HG02610 (cell line): Measurements from ENCODE around the gene FGD5.
"Not testable (repeated sequence)": the region's sequence is repeated elsewhere in the genome, so short reads cannot be mapped to it uniquely, and the experiment has no call there.

ENCODE experiments used
- ATAC-seq: cut with Tn5 transposase; IDR thresholded peaks from one replicate; pipeline ENCODE4 v1.9.1; 2021; ENCODE audit warnings: mild to moderate bottlenecking, moderate library complexity; ENCODE audit not compliant: unreplicated experiment

The FGD5 gene

GRCh38 chr3:14805961-14806537 lies 12.7 kb upstream of the FGD5 start:
- ATAC-seq = no peak

GRCh38 chr3:14806641-14807263 lies 12.0 kb upstream of the FGD5 start:
- ATAC-seq = no peak

GRCh38 chr3:14808025-14808424 lies 10.7 kb upstream of the FGD5 start:
- no peak for ATAC-seq

GRCh38 chr3:14808502-14809266 lies 10.1 kb upstream of the FGD5 start:
- no peak for ATAC-seq

GRCh38 chr3:14809611-14810010 lies 9.2 kb upstream of the FGD5 start:
- ATAC-seq = not testable (repeated sequence)

GRCh38 chr3:14810070-14810791 lies 8.5 kb upstream of the FGD5 start:
- no peak for ATAC-seq

GRCh38 chr3:14810801-14811661 lies 7.7 kb upstream of the FGD5 start:
- ATAC-seq = no peak

- no peak for ATAC-seq
These were observed 7.1 kb upstream of the FGD5 start for GRCh38 chr3:14811684-14812083.

GRCh38 chr3:14812196-14812790 lies 6.5 kb upstream of the FGD5 start:
- no peak for ATAC-seq

GRCh38 chr3:14814411-14814871 lies 4.3 kb upstream of the FGD5 start:
- ATAC-seq = no peak

- ATAC-seq = no peak
These were observed 2.4 kb upstream of the FGD5 start for GRCh38 chr3:14816359-14816758.

- ATAC-seq = no peak
These were observed 909 bp downstream of the FGD5 start for GRCh38 chr3:14819671-14820070.

GRCh38 chr3:14820156-14820555 lies 1.4 kb downstream of the FGD5 start:
- no peak for ATAC-seq

GRCh38 chr3:14821151-14821550 lies 2.4 kb downstream of the FGD5 start:
- ATAC-seq = no peak

GRCh38 chr3:14822134-14822533 lies 3.4 kb downstream of the FGD5 start:
- no peak for ATAC-seq

GRCh38 chr3:14822670-14823390 lies 4.1 kb downstream of the FGD5 start:
- no peak for ATAC-seq

- ATAC-seq = no peak
These were observed 4.6 kb downstream of the FGD5 start for GRCh38 chr3:14823393-14823792.

- ATAC-seq = no peak
These were observed 5.3 kb downstream of the FGD5 start for GRCh38 chr3:14823910-14824629.

GRCh38 chr3:14824646-14825045 lies 5.9 kb downstream of the FGD5 start:
- no peak for ATAC-seq
